DMS79 treated with DMSO at 0.1 percent for 48 hours (cell line): Measurements from ENCODE around the gene ITGAL.
A peak's percentile ranks its signal among the peaks of the same experiment; 100 is the strongest.
"Not testable (repeated sequence)": the region's sequence is repeated elsewhere in the genome, so short reads cannot be mapped to it uniquely, and the experiment has no call there.

Experiments used
- DNase-seq: peaks from one replicate; lab custom pipeline; 2025; lab: John Stamatoyannopoulos, UW

The ITGAL gene

GRCh38 chr16:30526137-30526822 lies 53.7 kb downstream of the ITGAL start, which contains the start of gene ZNF768:
ZNF768 (minus strand) TSS chr16:30526566; CDS start chr16:30526413, 153 bp downstream.
- no peak for DNase-seq

- peak; percentile 94 for DNase-seq
Measured at GRCh38 chr16:30526823-30527634, 54.5 kb downstream of the ITGAL start.

DNA sequence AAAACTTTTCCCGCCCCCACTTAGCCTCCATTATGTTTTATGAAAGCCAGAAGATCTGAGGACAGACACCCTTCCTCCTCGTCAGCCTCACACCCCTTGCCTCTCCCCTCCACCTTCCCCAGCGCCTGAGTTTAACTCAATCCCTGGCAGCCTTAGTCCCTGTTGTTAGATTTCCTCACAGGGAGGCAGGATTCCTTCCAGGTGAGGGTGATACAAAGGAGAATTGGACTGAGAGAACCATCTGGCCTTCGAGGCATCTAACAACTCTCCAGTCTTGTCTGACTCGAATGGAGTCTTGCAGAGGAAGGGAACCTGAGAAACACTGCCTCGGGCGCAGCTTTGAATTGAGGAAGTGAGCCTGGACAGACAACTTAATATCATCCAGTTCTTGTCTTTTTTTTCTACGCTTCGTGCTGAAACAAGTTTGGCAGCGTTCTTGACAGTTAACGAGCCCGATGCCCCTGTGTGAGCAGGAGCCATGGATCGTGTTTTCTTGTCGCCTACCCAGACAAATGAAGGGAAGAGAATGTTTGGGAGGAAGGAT lies 55.2 kb downstream of the ITGAL start:
- peak; percentile 74 for DNase-seq

- DNase-seq = no peak
Measured at GRCh38 chr16:30528799-30529457, 56.4 kb downstream of the ITGAL start.

DNA sequence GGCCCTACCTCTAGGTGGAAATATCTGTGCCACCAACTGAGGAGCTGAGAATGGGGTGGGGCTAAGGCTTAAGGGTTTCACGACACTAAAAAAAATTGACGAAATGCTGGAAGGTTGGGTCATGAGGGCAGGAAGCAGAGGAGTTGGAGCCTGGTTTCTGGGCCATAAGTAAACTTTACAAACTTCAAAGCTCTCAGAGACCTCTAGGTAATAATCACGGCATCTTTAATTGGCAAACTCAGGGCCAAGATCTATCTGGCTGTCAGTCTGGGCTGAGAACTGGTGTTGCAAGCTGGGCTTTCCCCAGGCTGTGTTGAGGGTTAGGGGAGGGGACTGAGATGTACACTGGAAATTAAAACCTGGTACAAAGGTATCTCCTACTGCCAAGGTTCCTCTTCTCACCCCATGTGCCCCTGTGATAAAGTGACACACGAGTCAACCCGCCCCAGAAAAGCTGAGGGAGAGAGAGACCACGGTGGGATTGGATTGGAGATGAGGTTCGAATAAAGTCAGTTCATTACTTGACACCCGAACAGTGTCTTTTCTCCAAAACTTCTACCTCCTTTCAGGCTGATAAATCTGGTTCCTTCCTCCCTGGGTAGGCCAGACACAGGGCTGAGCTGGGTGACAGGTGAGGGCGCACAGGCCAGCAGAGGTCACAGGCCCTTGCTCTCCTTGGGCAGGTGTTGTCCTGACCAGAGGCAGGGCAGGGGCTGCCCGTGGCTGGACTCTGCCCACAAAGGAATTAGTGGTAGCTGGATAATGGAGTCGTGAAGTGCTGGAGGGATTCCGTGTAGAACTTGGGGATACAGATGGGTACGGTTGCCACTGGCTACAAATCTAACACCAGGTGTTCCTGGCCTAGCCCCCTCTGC lies 57.9 kb downstream of the ITGAL start:
- no peak for DNase-seq

DNA sequence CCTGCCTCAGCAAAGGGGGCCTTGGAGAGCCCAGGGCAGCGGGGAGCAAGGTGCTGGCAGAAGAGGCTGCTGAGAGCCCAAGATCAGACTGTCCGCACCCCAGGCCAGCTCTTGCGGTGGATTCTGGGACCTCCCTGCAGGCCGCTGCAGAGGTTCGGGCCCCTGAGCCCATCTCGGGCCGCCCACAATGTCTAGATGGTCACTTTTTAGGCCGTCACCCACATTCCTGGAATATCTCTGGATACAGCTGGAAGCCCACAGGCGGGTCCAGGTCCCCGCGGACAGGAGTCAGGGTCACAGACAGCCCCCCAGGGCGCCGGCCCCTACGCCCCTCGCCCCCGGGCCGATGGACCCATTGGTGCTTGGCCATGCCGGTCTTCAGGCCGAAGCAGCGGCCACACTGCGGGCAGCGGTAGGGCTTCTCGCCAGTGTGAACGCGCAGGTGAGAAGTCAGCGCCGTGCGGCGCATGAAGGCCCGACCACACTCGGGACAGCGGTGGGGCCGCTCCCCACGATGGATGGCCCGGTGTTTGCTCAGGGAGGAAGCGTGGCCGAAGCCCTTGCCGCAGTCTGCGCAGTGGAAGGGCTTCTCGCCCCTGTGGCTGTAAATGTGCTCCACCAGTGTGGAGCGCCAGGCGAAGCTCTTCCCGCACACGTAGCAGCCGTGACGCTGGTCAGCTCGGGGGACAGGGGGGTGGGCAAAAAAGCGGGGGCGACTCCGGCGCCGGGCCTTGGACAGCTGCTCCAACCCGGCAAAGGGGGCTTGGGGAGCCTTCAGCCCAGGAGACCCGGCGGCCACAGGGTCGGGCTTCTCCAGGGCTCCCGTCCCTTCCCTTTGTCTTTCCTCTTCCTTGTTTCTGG lies 60.0 kb downstream of the ITGAL start:
- no peak for DNase-seq

- DNase-seq = no peak
Measured at GRCh38 chr16:30533146-30533522, 60.6 kb downstream of the ITGAL start.

DNA sequence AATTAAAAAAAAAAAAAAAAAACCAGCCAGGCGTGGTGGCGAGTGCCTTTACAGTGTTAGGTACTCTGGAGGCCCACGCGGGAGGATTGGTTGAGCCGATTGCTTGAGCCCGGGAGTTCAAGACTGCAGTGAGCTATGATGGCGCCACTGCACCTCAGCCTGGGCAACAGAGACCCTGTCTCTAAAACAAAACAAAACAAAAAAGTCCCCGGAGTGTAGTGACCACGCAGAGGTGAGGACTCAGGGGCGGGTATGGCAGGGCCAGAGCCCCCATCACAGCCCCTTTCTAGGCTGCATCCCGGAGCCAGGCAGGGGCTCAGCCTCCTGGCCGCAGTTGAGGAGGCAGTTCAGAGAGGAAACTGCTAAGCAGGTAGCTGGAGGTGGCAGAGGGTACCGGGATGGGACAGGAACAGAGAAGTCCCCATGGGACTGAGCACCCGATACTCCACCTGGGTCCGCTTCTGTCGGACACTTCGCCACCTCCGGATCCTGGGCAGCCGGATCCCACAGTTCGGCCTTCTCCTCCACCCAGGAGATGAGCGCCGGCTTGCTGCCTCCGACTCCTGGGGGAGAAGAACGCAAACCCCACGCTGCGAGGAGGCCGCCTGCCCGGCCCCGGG lies 61.3 kb downstream of the ITGAL start:
- no peak for DNase-seq

DNA sequence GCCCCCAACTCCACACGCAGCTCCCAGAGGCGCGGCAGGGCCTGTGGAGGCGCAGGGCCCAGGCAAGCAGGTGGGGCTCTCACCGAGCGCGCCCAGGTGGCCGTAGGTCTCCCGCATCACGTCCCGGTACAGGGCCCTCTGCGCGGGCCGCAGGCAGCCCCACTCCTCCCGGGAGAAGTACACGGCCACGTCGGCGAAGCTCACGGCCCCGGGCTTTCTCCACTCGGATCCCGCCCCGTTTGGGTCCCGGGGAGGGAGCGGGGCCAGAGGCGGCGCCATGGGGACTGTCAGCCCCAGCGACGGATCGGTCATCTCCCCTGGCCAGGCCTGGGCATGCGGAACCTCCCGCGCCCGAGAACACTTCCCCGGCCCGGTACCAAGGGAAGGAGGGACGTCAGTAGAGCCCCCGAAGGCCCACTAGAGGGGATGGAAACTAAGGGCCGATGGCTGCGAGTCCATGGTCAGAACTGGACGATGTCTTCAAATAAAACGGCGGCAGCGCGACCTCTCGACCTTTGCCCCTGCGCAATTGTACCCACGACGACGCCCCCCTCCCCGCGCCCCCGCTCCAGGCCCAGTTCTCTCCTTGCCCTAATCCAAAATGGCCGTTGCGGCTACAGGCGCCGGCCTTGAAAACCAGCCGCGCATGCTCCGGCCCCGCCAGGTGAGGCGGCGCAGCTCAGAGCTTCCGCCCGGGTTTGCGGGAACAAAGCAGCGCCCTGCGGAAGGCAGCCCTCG lies 62.0 kb downstream of the ITGAL start, which contains the start of gene ZNF747:
Gene ZNF747, minus strand, starts transcription at position 491 of the 738 bp plus-strand sequence. Its CDS starts 179 bp downstream, at position 312.
- DNase-seq = peak; percentile 85

DNA sequence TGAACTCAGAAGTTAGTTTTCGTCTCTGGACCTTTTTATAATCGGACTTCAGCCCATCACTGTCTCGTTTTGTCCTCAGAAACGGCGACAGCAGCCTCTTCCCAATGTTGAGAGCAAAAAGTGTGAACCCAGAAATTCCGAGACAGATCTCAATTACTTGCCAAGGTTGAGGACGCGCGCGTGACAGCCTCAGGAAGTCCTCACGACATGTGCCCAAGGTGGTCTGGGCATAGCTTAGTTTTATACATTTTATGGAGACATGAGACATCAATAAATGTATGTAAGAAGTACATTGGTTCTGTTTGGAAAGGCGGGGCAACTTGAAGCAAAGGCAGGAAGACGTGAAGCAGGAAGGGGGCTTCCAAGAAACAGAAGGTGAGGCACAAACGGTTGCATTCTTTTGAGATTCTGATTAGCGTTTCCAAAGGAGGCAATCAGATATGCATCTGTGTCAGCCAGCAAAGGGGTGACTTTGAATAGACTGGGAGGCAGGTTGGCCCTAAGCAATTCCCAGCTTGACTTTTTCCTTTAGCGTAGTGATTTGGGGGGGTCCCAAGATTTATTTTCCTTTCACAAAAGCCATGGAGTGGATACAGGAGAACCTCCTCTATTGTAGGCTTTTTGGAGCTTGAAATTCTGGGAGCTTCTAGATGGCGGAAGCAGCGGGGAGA lies 62.7 kb downstream of the ITGAL start:
- no peak for DNase-seq

DNA sequence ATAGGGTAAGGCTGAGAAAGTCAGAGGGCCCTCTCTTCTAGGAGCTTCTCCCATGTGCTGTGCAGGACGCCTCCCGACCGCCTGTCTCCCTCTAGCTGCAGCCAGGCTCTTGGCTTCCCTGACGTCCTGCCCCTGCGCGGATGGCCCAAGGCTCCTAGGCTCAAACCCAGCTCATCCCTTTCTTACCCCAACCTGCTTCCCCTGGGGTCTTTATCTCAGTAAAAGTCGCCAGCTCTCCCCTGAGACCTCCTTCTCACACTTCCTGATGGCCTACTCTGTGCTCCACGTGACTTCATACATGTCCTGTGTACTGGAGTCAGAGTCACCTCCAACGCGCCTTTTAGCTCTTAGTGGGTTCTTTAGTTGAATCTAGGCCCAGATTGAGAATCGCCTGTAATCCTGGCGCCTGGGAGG lies 63.2 kb downstream of the ITGAL start:
- peak; percentile 74 for DNase-seq

DNA sequence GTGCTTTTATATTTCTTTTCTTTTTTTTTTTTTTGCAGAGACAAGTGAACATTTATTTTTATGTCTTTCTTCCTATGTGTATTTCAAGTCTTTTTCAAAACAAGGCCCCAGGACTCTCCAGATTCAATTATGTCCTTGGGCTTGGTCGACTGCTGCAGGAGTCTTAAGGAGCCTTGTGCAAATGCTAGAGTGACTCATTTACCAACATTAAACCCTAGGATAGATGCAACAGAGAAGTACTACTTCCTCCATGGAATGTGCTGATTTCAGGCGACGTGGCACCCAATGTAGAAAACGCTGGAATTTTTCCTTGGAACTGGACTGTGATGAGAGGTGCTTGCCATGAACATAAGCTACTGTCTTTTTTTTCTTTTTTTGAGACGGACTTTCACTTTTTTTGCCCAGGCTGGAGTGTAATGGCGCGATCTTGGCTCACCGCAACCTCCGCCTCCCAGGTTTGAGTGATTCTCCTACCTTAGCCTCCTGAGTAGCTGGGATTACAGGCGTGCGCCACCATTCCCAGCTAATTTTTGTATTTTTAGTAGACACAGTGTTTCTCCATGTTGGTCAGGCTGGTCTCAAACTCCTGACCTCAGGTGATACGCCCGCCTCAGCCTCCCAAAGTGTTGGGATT lies 64.0 kb downstream of the ITGAL start:
- not testable (repeated sequence) for DNase-seq

- no peak for DNase-seq
Measured at GRCh38 chr16:30539000-30539964, 66.7 kb downstream of the ITGAL start.

GRCh38 chr16:30539986-30540526 lies 67.5 kb downstream of the ITGAL start:
- not testable (repeated sequence) for DNase-seq

DNA sequence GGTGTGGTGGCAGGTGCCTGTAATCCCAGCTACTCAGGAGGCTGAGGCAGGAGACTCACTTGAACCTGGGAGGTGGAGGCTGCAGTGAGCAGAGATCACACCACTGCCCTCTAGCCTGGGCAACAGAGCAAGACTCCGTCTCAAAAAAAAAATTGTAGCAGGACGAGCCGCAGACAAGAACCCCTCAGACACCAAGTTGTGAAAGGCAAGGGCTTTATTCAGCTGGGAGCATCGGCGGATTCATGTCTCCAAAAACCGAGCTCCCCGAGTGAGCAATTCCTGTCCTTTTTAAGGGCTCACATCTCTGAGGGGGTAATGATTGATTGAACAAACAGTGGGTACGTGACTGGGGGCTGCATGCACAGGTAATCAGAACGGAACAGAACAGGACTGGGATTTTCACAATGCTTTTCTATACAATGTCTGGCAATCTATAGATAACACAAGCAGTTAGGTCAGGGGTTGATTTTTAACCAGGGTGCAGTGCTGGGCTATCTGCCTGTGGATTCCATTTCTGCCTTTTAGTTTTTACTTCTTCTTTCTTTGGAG lies 68.4 kb downstream of the ITGAL start:
- DNase-seq = not testable (repeated sequence)
